ENCODE data around the gene MYO18A. TPM values are rescaled to one million over a fixed set of nuclear protein-coding genes. Genes with fewer than 3 reads are reported as not detected.

MYO18A gene
- total and polyA plus RNA-seq, 2 experiments from 2014 or later: 33.8 to 35.6 TPM

DNA sequence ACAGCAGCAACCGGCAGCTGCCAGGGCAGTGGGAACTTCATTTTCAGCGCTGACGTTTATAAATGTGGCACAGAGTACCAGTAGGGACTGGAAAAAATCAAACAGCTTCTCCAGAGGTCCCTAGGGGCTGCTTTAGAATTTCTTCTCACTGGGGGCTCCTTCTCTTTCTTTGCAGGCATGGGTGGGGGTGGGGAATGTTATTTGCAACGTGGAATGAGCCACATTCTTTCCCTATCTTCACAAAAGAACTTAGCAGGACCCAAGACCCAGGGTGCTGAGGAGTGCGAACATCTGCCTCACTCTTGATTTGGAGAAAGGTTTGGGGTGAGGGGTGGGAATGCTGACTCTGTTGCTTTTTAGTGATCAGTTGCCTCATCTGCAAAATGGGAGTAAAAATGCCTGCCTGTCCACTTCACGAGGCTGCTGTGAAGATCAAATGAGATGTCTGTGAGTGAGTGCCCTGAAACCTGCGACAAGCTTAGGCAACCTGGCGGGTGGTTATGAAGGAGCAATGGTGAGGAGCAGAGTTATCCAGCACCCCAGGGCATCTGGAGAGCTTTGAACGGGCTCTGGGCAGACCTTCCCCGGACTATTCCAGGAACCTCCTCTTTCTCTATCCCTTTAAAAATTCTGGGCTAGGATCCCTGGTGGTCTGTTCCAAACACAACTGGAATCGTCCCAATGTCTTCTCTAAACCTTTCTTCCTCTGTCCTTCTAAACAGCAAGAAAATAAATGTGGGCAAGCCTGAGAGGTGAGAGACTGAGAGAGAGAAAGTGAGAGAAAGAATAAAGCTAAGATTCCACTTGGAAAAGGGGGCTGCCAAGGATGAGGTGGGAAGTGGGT is 148.0 kb downstream of the MYO18A start:
- Histone ChIP-seq H3K27me3 (peaks cover 57% of the 10 kb centered on the region), H3K9me2 (replicated peaks; ENCODE audit: insufficient read depth) (no peaks in the 10 kb centered on the region), H3K4me2 (no peak overlapping the region), H3K4me1 (ENCODE audit: insufficient read depth) (no peaks in the 10 kb centered on the region), H3K9me3 (ENCODE audit: low read depth) (no peaks in the 10 kb centered on the region), H3K36me3 (replicated peaks; ENCODE audit: insufficient read depth, low read depth) (no peaks in the 10 kb centered on the region), H4K20me1 (ENCODE audit: insufficient read depth, poor library complexity, severe bottlenecking) (no peaks in the 10 kb centered on the region), H3K79me2 (no peaks in the 10 kb centered on the region), H2AFZ (no peak overlapping the region), H3K4me3 (no peak overlapping the region), H3K27ac (no peak overlapping the region)
- TF ChIP-seq, protein P1, sequence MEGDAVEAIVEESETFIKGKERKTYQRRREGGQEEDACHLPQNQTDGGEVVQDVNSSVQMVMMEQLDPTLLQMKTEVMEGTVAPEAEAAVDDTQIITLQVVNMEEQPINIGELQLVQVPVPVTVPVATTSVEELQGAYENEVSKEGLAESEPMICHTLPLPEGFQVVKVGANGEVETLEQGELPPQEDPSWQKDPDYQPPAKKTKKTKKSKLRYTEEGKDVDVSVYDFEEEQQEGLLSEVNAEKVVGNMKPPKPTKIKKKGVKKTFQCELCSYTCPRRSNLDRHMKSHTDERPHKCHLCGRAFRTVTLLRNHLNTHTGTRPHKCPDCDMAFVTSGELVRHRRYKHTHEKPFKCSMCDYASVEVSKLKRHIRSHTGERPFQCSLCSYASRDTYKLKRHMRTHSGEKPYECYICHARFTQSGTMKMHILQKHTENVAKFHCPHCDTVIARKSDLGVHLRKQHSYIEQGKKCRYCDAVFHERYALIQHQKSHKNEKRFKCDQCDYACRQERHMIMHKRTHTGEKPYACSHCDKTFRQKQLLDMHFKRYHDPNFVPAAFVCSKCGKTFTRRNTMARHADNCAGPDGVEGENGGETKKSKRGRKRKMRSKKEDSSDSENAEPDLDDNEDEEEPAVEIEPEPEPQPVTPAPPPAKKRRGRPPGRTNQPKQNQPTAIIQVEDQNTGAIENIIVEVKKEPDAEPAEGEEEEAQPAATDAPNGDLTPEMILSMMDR (IDR thresholded peaks at IDR 0.05; ENCODE audit: poor library complexity): no peak
- TF ChIP-seq EZH2 (IDR thresholded peaks at IDR 0.05; ENCODE audit: borderline replicate concordance) (no peak), EZH2phosphoT487 (IDR thresholded peaks at IDR 0.05; ENCODE audit: low read depth, severe bottlenecking, unreplicated experiment) (no peak)
- WGBS (ENCODE audit: low lambda C conversion rate, missing lambda C conversion rate): 25% methylated on average over 11 of the region's 11 CpGs
- DNase-seq (ENCODE audit: low spot score): no peak

GRCh38 chr17:29031488-29031887 is 148.7 kb downstream of the MYO18A start:
- peaks cover 54% of the 10 kb centered on the region for H3K27me3 ChIP-seq

GRCh38 chr17:29024316-29024952 is 155.8 kb downstream of the MYO18A start:
- H2AFZ ChIP-seq: no peak overlapping the region
- H3K4me1 ChIP-seq (ENCODE audit: insufficient read depth): peaks cover 6% of the 10 kb centered on the region
- H3K9me2 ChIP-seq (replicated peaks; ENCODE audit: insufficient read depth): no peaks in the 10 kb centered on the region
- H4K20me1 ChIP-seq (ENCODE audit: insufficient read depth, poor library complexity, severe bottlenecking): no peaks in the 10 kb centered on the region
- H3K36me3 ChIP-seq (replicated peaks; ENCODE audit: insufficient read depth, low read depth): no peaks in the 10 kb centered on the region
- no peaks in the 10 kb centered on the region for H3K9me3 ChIP-seq (ENCODE audit: low read depth)
- no peak overlapping the region for H3K4me2 ChIP-seq
- WGBS (ENCODE audit: low lambda C conversion rate, missing lambda C conversion rate): 70% methylated on average over 6 of the region's 6 CpGs
- H3K4me3 ChIP-seq: no peak overlapping the region
- TF ChIP-seq EZH2 (IDR thresholded peaks at IDR 0.05; ENCODE audit: borderline replicate concordance) (no peak), EZH2phosphoT487 (IDR thresholded peaks at IDR 0.05; ENCODE audit: low read depth, severe bottlenecking, unreplicated experiment) (no peak)
- TF ChIP-seq, protein P1 (IDR thresholded peaks at IDR 0.05; ENCODE audit: poor library complexity): no peak
- no peaks in the 10 kb centered on the region for H3K79me2 ChIP-seq
- DNase-seq (ENCODE audit: low spot score): no peak
- no peak overlapping the region for H3K27ac ChIP-seq
- peaks cover 54% of the 10 kb centered on the region for H3K27me3 ChIP-seq

More at GRCh38 chr17:29031488-29031887, 148.7 kb downstream of the MYO18A start:
- no peak for DNase-seq (ENCODE audit: low spot score)
- TF ChIP-seq EZH2 (IDR thresholded peaks at IDR 0.05; ENCODE audit: borderline replicate concordance) (no peak), EZH2phosphoT487 (IDR thresholded peaks at IDR 0.05; ENCODE audit: low read depth, severe bottlenecking, unreplicated experiment) (no peak)
- TF ChIP-seq, protein P1 (IDR thresholded peaks at IDR 0.05; ENCODE audit: poor library complexity): no peak
- no peaks in the 10 kb centered on the region for H3K36me3 ChIP-seq (replicated peaks; ENCODE audit: insufficient read depth, low read depth)
- no peaks in the 10 kb centered on the region for H4K20me1 ChIP-seq (ENCODE audit: insufficient read depth, poor library complexity, severe bottlenecking)
- H3K9me2 ChIP-seq (replicated peaks; ENCODE audit: insufficient read depth): no peaks in the 10 kb centered on the region
- H3K4me3 ChIP-seq: no peak overlapping the region
- no peaks in the 10 kb centered on the region for H3K4me1 ChIP-seq (ENCODE audit: insufficient read depth)
- no peaks in the 10 kb centered on the region for H3K79me2 ChIP-seq
- H2AFZ ChIP-seq: no peak overlapping the region
- no peaks in the 10 kb centered on the region for H3K9me3 ChIP-seq (ENCODE audit: low read depth)
- no peak overlapping the region for H3K27ac ChIP-seq
- H3K4me2 ChIP-seq: no peak overlapping the region
- 65% methylated on average over 5 of the region's 5 CpGs for WGBS (ENCODE audit: low lambda C conversion rate, missing lambda C conversion rate)
